Loucy (cell line): ENCODE data around the gene TET2.

Experiments used
- H2AFZ ChIP-seq: fragments of 200-600 bp; sonication (generic); 2 replicates; pipeline ENCODE4 v1.6.0; 2016; ENCODE audit warnings: antibody characterized with exemption, mild to moderate bottlenecking, low read length, moderate library complexity
- H3F3A ChIP-seq: fragments of 200-600 bp; 2 replicates; pipeline ENCODE4 v1.6.0; 2016; ENCODE audit warnings: antibody characterized with exemption, low read depth, mild to moderate bottlenecking
- H3K27me3 ChIP-seq: fragments of 200-600 bp; sonication (generic); 2 replicates; pipeline ENCODE4 v1.6.1; 2014; ENCODE audit warnings: low read length, mild to moderate bottlenecking; ENCODE audit not compliant: insufficient read depth, poor library complexity, severe bottlenecking
- H3K36me3 ChIP-seq: fragments of 200-600 bp; sonication (generic); 2 replicates; pipeline ENCODE4 v1.6.1; 2016; ENCODE audit warnings: low read length; ENCODE audit not compliant: insufficient read depth
- H3K4me1 ChIP-seq: fragments of 200-600 bp; sonication (generic); 2 replicates; pipeline ENCODE4 v1.5.1; 2014; ENCODE audit warnings: low read length, mild to moderate bottlenecking; ENCODE audit not compliant: insufficient read depth, poor library complexity, severe bottlenecking
- H3K4me2 ChIP-seq: fragments of 200-600 bp; sonication (generic); 2 replicates; pipeline ENCODE4 v1.6.0; 2014; ENCODE audit warnings: antibody characterized with exemption, low read length, low read depth, mild to moderate bottlenecking; ENCODE audit not compliant: poor library complexity, severe bottlenecking
- H3K4me3 ChIP-seq: fragments of 200-600 bp; sonication (generic); 2 replicates; pipeline ENCODE4 v1.5.1; 2014; ENCODE audit warnings: low read length, mild to moderate bottlenecking, mixed read lengths; ENCODE audit not compliant: poor library complexity, severe bottlenecking
- H3K79me2 ChIP-seq: fragments of 200-600 bp; sonication (generic); 2 replicates; pipeline ENCODE4 v1.6.1; 2014; ENCODE audit warnings: low read length; ENCODE audit not compliant: insufficient read depth
- H3K9ac ChIP-seq: fragments of 200-600 bp; sonication (generic); 2 replicates; pipeline ENCODE4 v1.6.0; 2014; ENCODE audit warnings: mild to moderate bottlenecking, low read depth, low read length, moderate library complexity; ENCODE audit not compliant: poor library complexity, severe bottlenecking
- H3K9me2 ChIP-seq: fragments of 200-600 bp; sonication (generic); replicated peaks from 2 replicates; pipeline ENCODE4 v1.6.1; 2016; ENCODE audit warnings: low read depth, low read length, mixed read lengths
- H3K9me3 ChIP-seq: fragments of 200-600 bp; sonication (generic); 2 replicates; pipeline ENCODE4 v1.6.1; 2014; ENCODE audit warnings: mild to moderate bottlenecking, antibody characterized with exemption, low read length, low read depth; ENCODE audit not compliant: insufficient read depth
- H4K20me1 ChIP-seq: fragments of 200-600 bp; sonication (generic); 2 replicates; pipeline ENCODE4 v1.6.0; 2014; ENCODE audit warnings: antibody characterized with exemption, low read length, mild to moderate bottlenecking; ENCODE audit not compliant: insufficient read depth, poor library complexity, severe bottlenecking
- EZH2phosphoT487 ChIP-seq: fragments of 200-600 bp; IDR thresholded peaks from 2 replicates; pipeline ENCODE4 v1.6.1; 2018; ENCODE audit warnings: antibody characterized with exemption, mild to moderate bottlenecking, moderate library complexity, borderline replicate concordance
- TF ChIP-seq, protein P1 (sequence below): fragments of 200-600 bp; sonication (generic); conservative IDR thresholded peaks from 2 replicates; pipeline ENCODE4 v1.5.1; 2014; ENCODE audit warnings: mild to moderate bottlenecking, antibody characterized with exemption, low read length

Gene TET2

DNA sequence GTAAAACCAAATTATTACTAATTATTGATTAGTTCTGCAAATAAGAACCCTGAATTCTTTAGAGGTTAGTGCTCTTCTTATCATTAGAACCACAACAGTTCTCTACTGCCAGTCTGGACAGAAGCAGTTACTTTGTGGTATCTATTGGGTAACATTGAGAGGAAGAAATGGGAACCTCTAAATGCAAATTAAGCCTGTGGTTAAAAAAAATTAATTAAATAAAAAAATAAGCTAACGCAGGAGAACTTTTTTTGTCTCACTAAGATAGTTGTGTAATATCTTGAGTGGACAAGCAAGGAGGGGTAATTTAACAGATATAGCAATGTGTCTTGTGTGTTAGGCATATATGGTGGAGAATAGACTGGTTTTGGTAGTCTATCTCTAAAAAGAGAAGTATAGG lies 32.9 kb upstream of the TET2 start:
- H3K79me2 ChIP-seq, result no peaks in the 10 kb centered on the region
- no peaks in the 10 kb centered on the region for H3K9me2 ChIP-seq
- H3K9ac ChIP-seq, result no peak overlapping the region
- no peak for TF ChIP-seq EZH2phosphoT487
- TF ChIP-seq, protein P1, sequence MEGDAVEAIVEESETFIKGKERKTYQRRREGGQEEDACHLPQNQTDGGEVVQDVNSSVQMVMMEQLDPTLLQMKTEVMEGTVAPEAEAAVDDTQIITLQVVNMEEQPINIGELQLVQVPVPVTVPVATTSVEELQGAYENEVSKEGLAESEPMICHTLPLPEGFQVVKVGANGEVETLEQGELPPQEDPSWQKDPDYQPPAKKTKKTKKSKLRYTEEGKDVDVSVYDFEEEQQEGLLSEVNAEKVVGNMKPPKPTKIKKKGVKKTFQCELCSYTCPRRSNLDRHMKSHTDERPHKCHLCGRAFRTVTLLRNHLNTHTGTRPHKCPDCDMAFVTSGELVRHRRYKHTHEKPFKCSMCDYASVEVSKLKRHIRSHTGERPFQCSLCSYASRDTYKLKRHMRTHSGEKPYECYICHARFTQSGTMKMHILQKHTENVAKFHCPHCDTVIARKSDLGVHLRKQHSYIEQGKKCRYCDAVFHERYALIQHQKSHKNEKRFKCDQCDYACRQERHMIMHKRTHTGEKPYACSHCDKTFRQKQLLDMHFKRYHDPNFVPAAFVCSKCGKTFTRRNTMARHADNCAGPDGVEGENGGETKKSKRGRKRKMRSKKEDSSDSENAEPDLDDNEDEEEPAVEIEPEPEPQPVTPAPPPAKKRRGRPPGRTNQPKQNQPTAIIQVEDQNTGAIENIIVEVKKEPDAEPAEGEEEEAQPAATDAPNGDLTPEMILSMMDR, result no peak
- no peaks in the 10 kb centered on the region for H3K27me3 ChIP-seq
- no peak overlapping the region for H2AFZ ChIP-seq
- no peaks in the 10 kb centered on the region for H3F3A ChIP-seq
- H3K36me3 ChIP-seq, result no peaks in the 10 kb centered on the region
- H3K4me1 ChIP-seq, result no peaks in the 10 kb centered on the region
- H3K4me2 ChIP-seq, result no peak overlapping the region
- no peaks in the 10 kb centered on the region for H4K20me1 ChIP-seq
- no peaks in the 10 kb centered on the region for H3K9me3 ChIP-seq
- no peak overlapping the region for H3K4me3 ChIP-seq

DNA sequence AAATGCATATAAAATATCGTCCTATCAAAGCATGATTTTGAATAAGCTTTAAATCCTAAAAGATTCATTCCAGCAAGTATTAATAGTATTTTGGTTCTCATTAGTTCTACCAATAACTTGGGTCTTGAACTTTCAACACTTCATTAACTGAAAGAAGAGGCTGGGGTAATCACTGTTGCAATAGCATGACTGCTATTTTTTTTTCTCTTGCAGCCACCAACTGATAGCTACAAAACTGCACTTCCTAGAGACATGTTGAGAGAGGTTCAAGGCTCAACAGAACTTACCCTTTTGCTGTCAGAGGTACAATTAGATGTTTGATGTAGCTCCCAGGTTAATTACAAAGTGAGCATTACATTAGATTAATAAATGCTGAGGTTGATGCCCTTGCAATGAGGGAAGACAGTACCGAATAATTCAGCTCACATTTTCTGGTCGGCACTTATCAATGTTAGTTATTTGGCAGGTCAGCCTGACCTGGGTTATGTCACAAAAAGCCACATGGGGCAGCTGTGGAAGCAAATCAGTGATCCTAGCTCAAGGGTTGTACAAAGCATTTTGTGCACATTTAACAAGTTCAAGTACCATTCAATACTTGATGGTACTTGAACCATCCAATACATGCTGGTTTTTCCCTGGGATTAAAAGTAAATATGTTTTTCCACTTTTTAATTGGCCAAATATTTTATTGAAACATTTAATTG lies 29.9 kb upstream of the TET2 start:
- no peaks in the 10 kb centered on the region for H3K9me3 ChIP-seq
- no peak overlapping the region for H3K4me3 ChIP-seq
- no peaks in the 10 kb centered on the region for H3K79me2 ChIP-seq
- H3F3A ChIP-seq, result no peaks in the 10 kb centered on the region
- no peaks in the 10 kb centered on the region for H4K20me1 ChIP-seq
- H3K27me3 ChIP-seq, result no peaks in the 10 kb centered on the region
- H3K4me1 ChIP-seq, result no peaks in the 10 kb centered on the region
- H3K4me2 ChIP-seq, result no peak overlapping the region
- no peaks in the 10 kb centered on the region for H3K9me2 ChIP-seq
- H2AFZ ChIP-seq, result no peak overlapping the region
- H3K36me3 ChIP-seq, result no peaks in the 10 kb centered on the region
- TF ChIP-seq EZH2phosphoT487, result no peak
- H3K9ac ChIP-seq, result no peak overlapping the region

DNA sequence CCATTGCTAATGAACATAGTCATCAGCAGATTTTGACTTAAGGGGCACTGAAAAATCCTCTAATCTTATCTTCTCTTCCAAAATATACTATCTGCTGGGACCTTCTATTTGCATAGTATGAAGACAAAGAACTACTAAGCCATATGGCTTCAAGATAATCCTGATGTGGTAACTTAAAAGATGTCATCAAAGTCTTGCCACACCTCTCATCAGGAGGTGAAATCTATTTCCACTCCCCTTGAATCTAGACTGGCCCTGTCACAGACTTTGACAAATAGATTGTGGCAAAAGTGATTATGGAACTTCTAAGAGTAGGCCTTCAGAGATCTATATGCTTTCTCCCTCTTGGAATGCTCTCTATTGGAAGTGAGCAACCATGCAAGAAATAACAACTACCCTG lies 27.3 kb upstream of the TET2 start:
- H3K9me2 ChIP-seq, result no peaks in the 10 kb centered on the region
- no peaks in the 10 kb centered on the region for H3F3A ChIP-seq
- H3K4me2 ChIP-seq, result no peak overlapping the region
- H3K4me1 ChIP-seq, result no peaks in the 10 kb centered on the region
- H3K9ac ChIP-seq, result no peak overlapping the region
- no peaks in the 10 kb centered on the region for H3K9me3 ChIP-seq
- no peaks in the 10 kb centered on the region for H3K79me2 ChIP-seq
- no peak for TF ChIP-seq EZH2phosphoT487
- TF ChIP-seq, protein P1, result no peak
- H2AFZ ChIP-seq, result no peak overlapping the region
- no peak overlapping the region for H3K4me3 ChIP-seq
- H3K36me3 ChIP-seq, result no peaks in the 10 kb centered on the region
- H3K27me3 ChIP-seq, result no peaks in the 10 kb centered on the region
- no peaks in the 10 kb centered on the region for H4K20me1 ChIP-seq

DNA sequence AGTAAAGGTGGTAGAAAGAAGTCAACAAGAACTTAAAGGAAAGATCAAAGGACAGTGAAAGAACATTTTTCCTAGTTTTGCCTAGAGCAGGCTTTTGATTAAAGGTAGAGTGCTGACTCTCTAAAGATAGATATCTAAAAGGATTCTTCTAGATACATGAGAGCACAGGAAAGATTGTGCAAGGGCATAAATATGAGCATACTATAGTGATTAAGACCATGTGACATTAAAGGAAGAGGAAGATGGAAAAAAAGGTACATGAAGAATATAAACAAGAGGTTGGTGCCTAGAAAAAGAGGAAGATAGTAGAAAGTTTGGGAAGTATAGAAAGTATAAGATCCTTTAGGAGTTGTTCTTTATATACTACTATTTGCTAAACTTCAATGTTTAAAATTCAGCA lies 26.1 kb upstream of the TET2 start:
- no peak overlapping the region for H2AFZ ChIP-seq
- no peak overlapping the region for H3K4me2 ChIP-seq
- H3K79me2 ChIP-seq, result no peaks in the 10 kb centered on the region
- no peaks in the 10 kb centered on the region for H3K4me1 ChIP-seq
- no peaks in the 10 kb centered on the region for H3K9me2 ChIP-seq
- H3K9me3 ChIP-seq, result no peaks in the 10 kb centered on the region
- H3K36me3 ChIP-seq, result no peaks in the 10 kb centered on the region
- no peak overlapping the region for H3K9ac ChIP-seq
- no peaks in the 10 kb centered on the region for H3F3A ChIP-seq
- H3K4me3 ChIP-seq, result no peak overlapping the region
- H4K20me1 ChIP-seq, result no peaks in the 10 kb centered on the region
- H3K27me3 ChIP-seq, result no peaks in the 10 kb centered on the region
- TF ChIP-seq, protein P1, result no peak
- no peak for TF ChIP-seq EZH2phosphoT487
